D721Med (cell line): ENCODE data around the gene MEGF6.

ENCODE experiments used
- DNase-seq: peaks from one replicate; pipeline ENCODE4 v3.0.0; 2011; ENCODE audit warnings: low spot score; ENCODE audit not compliant: insufficient read length
- FAIRE-seq: peaks from 2 replicates; lab custom pipeline; 2011; peaks lifted over from hg19 to GRCh38; lab: Jason Lieb, UNC
- TF ChIP-seq, protein P1 (sequence below): IDR thresholded peaks from 2 replicates; pipeline ENCODE4 v1.5.1; 2012; ENCODE audit warnings: mild to moderate bottlenecking, control low read depth; ENCODE audit not compliant: insufficient read depth; ENCODE audit errors: missing control alignments

MEGF6 gene

DNA sequence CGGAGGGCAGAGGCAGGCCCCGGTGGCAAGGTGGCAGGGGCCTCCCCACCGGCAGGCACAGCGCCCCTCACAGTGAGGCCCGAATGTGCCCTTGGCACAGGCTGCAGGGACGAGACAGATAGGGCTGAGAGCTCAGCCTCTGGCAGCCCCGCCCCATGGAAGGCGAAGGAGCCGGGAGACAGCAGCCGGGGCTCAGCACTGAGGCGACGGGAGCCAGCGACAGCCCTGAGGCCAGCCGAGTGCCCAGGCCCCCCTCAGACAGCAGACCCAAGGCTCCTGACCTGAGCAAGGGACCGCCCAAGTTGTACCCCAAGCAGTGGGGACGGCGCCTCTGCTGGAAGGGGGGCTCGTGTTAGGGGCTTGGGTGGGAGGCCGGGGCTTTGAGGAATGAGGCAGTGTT lies 113.8 kb downstream of the MEGF6 start:
- TF ChIP-seq, protein P1, sequence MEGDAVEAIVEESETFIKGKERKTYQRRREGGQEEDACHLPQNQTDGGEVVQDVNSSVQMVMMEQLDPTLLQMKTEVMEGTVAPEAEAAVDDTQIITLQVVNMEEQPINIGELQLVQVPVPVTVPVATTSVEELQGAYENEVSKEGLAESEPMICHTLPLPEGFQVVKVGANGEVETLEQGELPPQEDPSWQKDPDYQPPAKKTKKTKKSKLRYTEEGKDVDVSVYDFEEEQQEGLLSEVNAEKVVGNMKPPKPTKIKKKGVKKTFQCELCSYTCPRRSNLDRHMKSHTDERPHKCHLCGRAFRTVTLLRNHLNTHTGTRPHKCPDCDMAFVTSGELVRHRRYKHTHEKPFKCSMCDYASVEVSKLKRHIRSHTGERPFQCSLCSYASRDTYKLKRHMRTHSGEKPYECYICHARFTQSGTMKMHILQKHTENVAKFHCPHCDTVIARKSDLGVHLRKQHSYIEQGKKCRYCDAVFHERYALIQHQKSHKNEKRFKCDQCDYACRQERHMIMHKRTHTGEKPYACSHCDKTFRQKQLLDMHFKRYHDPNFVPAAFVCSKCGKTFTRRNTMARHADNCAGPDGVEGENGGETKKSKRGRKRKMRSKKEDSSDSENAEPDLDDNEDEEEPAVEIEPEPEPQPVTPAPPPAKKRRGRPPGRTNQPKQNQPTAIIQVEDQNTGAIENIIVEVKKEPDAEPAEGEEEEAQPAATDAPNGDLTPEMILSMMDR, result no peak
- FAIRE-seq (no peak), DNase-seq (no peak)

DNA sequence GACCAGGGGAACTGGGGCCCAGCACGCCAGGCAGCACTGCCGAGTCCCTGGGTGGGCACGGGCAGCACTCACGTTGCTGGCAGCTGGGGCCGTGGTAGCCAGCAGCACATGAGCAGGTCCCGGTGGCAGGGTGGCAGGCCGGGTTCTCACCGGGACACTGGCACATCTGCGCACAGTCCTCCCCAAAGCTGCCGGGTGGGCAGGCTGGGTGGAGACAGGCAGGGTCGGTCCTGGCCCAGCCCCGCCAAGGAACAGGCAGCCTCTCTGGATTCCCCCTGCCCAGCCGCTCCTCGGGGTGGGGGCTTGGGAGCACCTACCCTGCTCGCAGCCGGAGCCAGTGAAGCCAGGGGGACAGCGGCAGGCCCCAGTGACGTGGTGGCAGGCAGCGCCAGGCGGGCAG lies 114.4 kb downstream of the MEGF6 start:
- FAIRE-seq (no peak), DNase-seq (no peak)
- TF ChIP-seq, protein P1, result no peak

DNA sequence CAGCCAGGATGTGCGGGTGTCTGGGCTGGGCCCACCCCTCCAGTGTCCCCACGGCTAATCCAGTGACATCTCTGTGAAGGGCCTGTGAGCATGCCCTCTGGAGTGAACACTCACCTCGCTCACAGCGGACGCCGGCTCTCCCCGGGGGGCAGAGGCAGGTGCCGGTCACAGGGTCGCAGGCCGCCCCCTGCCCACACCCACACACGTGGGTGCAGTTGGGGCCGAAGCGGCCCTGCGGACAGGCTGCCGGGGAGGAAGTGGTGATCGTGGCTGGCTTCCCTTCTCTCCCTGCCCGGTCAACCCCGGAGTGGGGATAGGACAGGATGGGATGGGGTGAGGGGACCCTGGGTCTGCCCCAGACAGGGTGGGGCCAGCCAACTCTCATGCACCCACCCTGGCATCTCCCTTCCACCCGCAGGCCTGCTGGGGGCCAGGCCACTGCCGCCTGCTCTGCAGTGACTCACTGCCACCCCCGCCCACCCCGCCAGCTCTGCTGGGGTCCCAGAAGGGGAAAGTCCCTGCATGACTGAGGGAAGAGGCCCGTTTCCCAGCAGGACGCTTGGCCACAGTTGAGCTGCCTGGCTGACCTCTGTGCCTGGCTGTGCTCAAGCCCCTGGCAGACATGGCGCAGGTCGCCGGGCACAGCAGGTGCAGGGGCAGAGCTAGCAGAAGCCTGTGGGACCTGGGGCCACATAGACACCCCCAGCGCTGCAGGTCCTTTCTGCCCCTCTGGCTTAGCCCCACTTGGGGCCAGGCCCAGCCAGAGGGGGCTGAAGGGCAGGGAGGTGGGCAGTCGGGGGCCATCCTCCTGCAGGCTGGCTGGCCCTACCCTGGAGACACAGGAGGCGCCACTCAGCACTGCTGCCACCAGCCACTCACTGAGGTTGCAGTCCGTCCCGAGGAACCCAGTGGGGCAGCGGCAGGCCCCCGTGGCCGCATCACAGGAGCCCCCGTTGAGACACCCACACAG lies 115.2 kb downstream of the MEGF6 start:
- FAIRE-seq (no peak), DNase-seq (no peak)
- TF ChIP-seq, protein P1, result no peak

DNA sequence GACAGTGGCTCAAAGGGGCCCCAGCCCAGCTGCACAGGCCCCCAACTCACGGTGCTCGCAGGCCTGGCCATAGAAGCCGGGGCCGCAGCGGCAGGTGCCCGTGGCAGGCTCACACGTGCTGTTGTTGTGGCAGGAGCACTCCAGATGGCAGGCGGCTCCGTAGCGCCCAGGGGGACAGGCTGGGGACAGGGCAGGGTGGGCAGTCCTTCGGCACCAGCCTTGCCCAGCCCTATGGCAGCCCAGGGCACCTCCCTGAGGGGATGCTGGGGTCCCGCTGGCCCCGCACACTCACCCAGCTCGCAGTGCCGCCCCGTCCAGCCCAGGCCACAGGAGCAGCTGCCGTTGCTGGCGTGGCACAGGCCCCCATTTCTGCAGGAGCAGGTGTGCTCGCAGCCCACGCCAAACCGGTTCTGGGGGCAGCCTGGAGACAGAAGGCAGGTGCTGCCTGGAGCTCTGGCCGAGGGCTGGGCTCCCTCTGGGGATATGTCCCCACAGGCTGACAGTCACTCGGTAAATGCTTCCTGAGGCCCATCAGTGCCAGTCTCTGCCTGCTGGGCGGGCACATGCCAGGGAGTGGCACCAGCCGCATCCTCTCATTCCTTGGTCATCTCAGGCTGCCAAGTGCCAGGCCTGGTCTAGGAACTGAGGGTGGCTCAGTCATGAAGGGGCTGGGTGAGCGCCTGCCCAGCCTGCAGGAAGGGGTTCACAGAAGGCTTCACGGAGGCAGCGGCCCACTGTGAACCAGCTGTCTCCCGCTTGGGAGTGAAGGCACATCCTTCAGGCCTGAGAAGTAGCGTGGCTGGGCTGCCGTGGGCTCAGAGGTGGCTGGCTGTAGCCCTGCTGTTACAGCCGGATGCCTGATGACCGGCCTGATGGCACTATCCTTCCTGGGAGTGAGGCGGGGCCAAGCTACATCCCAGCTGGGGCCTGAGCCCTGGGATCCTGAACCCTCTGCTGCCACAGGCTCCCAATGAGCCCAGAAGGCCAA lies 116.7 kb downstream of the MEGF6 start:
- no peak for DNase-seq

DNA sequence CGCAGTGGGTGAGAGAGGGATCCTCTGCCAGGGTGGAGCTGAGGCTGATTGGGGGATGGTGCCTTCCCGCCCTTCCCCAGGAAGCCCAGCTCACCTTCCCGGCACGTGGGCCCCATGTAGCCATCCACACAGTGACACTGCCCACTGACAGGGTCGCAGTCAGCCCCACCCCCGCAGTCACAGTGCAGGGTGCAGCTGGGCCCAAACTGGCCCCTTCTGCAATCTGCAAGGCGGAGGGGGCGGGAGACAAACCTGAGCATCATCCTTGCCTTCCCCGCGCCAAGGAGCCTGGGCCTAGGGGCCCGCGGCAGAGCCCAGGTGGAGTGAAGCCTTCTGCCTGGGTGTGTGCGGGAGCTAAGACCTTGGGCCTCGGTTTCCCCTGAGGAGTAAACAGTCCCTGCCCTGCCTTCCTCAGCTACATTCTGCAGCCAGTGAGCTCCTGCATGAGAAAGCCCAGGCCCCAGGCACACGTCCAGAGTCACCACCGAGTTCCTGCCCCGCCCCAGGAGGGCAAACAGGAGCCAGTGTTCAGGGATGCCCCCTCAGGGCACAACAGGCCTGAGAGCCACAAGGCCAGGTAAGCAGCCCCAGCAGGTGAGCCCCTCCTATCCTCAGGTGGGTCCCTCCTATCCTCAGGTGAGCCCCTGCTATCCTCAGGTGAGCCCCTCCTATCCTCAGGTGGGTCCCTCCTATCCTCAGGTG lies 118.6 kb downstream of the MEGF6 start:
- TF ChIP-seq, protein P1, result no peak
- no peak for DNase-seq
- no peak for FAIRE-seq

More for the DNA sequence above, 116.7 kb downstream of the MEGF6 start:
- no peak for FAIRE-seq
- TF ChIP-seq, protein P1, result no peak
